ENCODE results near the gene TOPAZ1. TPM values are rescaled to one million over a fixed set of nuclear protein-coding genes. Genes with fewer than 3 reads are reported as not detected.
A peak's percentile ranks its signal among the peaks of the same experiment; 100 is the strongest.

TOPAZ1 gene
- total and polyA plus RNA-seq, 2 experiments from 2014 or later, result not detected

DNA sequence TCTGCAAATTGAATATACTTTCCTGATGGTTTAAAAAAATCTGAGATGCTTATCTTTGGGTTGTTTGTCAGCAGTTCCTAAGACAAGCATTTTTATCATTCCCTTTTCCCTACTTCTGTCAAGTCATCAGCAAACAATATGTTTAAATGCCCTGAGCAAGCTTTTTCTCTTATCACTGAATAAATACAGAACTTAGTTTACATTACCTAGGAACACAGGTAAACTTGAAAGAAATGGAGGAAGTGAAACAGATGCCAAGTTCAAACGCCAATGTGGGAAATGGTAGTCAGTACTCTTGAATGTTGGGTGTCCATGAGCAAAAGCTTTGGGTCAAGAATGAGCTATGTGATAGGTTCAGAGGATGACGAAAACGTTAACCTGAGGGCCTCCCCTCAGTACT is 79.6 kb downstream of the TOPAZ1 start:
- WGBS (ENCODE audit: low lambda C conversion rate, missing lambda C conversion rate), result 47% methylated on average over 3 of the region's 3 CpGs
- no peaks in the 10 kb centered on the region for H3K79me2 ChIP-seq
- H4K20me1 ChIP-seq (ENCODE audit: insufficient read depth, poor library complexity, severe bottlenecking), result no peaks in the 10 kb centered on the region

DNA sequence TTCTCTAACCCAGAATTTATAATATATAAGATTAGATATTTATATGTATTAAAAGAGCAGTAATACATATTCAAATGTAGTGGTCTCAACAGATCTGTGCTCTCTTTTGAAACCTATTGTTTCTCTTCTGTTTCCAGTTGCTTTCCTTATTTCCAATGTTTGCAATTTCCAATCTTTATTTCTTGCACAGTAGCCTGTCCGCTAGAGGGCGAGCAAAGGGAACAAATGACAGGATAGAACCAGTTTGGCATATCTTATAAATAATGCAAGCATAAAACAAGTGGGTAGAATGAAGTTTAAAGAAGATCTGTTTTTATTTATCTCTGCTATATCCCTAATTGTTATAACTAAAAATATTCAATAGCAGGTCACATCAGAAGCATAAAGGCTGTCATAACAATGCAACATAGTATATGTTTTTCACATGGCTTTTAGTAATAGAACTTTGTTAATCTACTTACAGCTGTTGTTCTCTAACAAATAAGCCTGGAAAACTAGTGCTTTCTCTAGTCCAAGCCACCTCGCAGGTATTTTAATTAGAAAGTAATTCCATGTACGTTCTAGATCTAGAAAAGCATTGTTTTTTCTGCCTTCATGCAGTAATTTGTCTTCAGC is 81.8 kb downstream of the TOPAZ1 start:
- no peaks in the 10 kb centered on the region for H3K9me2 ChIP-seq (replicated peaks; ENCODE audit: insufficient read depth)
- no peak overlapping the region for H3K4me3 ChIP-seq
- no peak overlapping the region for H3K4me2 ChIP-seq
- no peak overlapping the region for H2AFZ ChIP-seq
- WGBS (ENCODE audit: low lambda C conversion rate, missing lambda C conversion rate), result 7% methylated on average over 4 of the region's 4 CpGs
- no peaks in the 10 kb centered on the region for H3K9me3 ChIP-seq (ENCODE audit: low read depth)
- H3K79me2 ChIP-seq, result no peaks in the 10 kb centered on the region
- no peak for TF ChIP-seq EZH2phosphoT487 (IDR thresholded peaks at IDR 0.05; ENCODE audit: low read depth, severe bottlenecking, unreplicated experiment)
- TF ChIP-seq, protein P1, sequence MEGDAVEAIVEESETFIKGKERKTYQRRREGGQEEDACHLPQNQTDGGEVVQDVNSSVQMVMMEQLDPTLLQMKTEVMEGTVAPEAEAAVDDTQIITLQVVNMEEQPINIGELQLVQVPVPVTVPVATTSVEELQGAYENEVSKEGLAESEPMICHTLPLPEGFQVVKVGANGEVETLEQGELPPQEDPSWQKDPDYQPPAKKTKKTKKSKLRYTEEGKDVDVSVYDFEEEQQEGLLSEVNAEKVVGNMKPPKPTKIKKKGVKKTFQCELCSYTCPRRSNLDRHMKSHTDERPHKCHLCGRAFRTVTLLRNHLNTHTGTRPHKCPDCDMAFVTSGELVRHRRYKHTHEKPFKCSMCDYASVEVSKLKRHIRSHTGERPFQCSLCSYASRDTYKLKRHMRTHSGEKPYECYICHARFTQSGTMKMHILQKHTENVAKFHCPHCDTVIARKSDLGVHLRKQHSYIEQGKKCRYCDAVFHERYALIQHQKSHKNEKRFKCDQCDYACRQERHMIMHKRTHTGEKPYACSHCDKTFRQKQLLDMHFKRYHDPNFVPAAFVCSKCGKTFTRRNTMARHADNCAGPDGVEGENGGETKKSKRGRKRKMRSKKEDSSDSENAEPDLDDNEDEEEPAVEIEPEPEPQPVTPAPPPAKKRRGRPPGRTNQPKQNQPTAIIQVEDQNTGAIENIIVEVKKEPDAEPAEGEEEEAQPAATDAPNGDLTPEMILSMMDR (IDR thresholded peaks at IDR 0.05; ENCODE audit: poor library complexity), result peak; percentile 95
- TF ChIP-seq EZH2 (IDR thresholded peaks at IDR 0.05; ENCODE audit: borderline replicate concordance), result no peak
- DNase-seq (ENCODE audit: low spot score), result peak; percentile 79
- H3K27me3 ChIP-seq, result no peaks in the 10 kb centered on the region
- H3K4me1 ChIP-seq (ENCODE audit: insufficient read depth), result no peaks in the 10 kb centered on the region
- no peaks in the 10 kb centered on the region for H3K36me3 ChIP-seq (replicated peaks; ENCODE audit: insufficient read depth, low read depth)
- H3K27ac ChIP-seq, result no peak overlapping the region
- no peaks in the 10 kb centered on the region for H4K20me1 ChIP-seq (ENCODE audit: insufficient read depth, poor library complexity, severe bottlenecking)

More for the DNA sequence above, 79.6 kb downstream of the TOPAZ1 start:
- no peaks in the 10 kb centered on the region for H3K9me2 ChIP-seq (replicated peaks; ENCODE audit: insufficient read depth)
- peak overlapping the region; percentile 10 for H3K4me2 ChIP-seq
- no peak overlapping the region for H2AFZ ChIP-seq
- no peaks in the 10 kb centered on the region for H3K9me3 ChIP-seq (ENCODE audit: low read depth)
- H3K4me3 ChIP-seq, result no peak overlapping the region
- H3K36me3 ChIP-seq (replicated peaks; ENCODE audit: insufficient read depth, low read depth), result no peaks in the 10 kb centered on the region
- TF ChIP-seq, protein P1 (IDR thresholded peaks at IDR 0.05; ENCODE audit: poor library complexity), result no peak
- TF ChIP-seq EZH2phosphoT487 (IDR thresholded peaks at IDR 0.05; ENCODE audit: low read depth, severe bottlenecking, unreplicated experiment) (no peak), EZH2 (IDR thresholded peaks at IDR 0.05; ENCODE audit: borderline replicate concordance) (no peak)
- no peaks in the 10 kb centered on the region for H3K27me3 ChIP-seq
- H3K27ac ChIP-seq, result peak overlapping the region; percentile 41
- no peaks in the 10 kb centered on the region for H3K4me1 ChIP-seq (ENCODE audit: insufficient read depth)
- peak; percentile 16 for DNase-seq (ENCODE audit: low spot score)

DNA sequence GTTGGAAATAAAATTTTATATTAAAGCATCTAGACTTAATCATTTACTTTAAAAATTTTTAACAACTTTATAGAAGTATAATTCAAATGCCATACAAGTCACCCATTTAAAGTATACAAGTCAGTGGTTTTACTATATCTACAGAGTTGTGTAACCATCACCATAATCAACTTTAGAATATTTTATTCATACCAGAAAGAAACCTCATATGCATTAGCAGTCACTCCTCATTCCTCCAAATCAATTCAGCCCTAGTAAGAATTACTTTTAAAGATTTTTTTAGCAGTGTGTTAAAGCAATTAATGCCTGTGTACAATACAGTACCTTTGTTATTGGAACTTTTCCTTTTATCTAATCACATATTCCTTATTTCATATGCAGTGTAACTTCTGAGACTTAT is 82.9 kb downstream of the TOPAZ1 start:
- Histone ChIP-seq H2AFZ (no peak overlapping the region), H3K9me2 (replicated peaks; ENCODE audit: insufficient read depth) (no peaks in the 10 kb centered on the region), H3K79me2 (no peaks in the 10 kb centered on the region), H3K27me3 (no peaks in the 10 kb centered on the region), H3K9me3 (ENCODE audit: low read depth) (no peaks in the 10 kb centered on the region), H3K4me3 (no peak overlapping the region), H4K20me1 (ENCODE audit: insufficient read depth, poor library complexity, severe bottlenecking) (no peaks in the 10 kb centered on the region), H3K4me1 (ENCODE audit: insufficient read depth) (no peaks in the 10 kb centered on the region), H3K27ac (no peak overlapping the region), H3K4me2 (no peak overlapping the region), H3K36me3 (replicated peaks; ENCODE audit: insufficient read depth, low read depth) (no peaks in the 10 kb centered on the region)
- TF ChIP-seq EZH2 (IDR thresholded peaks at IDR 0.05; ENCODE audit: borderline replicate concordance), result no peak
- TF ChIP-seq EZH2phosphoT487 (IDR thresholded peaks at IDR 0.05; ENCODE audit: low read depth, severe bottlenecking, unreplicated experiment), result no peak
- TF ChIP-seq, protein P1 (IDR thresholded peaks at IDR 0.05; ENCODE audit: poor library complexity), result no peak
- no peak for DNase-seq (ENCODE audit: low spot score)

Data from hepatocyte (in vitro differentiated cells).